GM18519 (cell line): ENCODE results near the gene TRAF3IP3.

Experiments used
- ATAC-seq: cut with Tn5 transposase; IDR thresholded peaks from one replicate; pipeline ENCODE4 v1.9.1; 2021; ENCODE audit warnings: mild to moderate bottlenecking, moderate library complexity; ENCODE audit not compliant: unreplicated experiment, low FRiP score

TRAF3IP3 gene

DNA sequence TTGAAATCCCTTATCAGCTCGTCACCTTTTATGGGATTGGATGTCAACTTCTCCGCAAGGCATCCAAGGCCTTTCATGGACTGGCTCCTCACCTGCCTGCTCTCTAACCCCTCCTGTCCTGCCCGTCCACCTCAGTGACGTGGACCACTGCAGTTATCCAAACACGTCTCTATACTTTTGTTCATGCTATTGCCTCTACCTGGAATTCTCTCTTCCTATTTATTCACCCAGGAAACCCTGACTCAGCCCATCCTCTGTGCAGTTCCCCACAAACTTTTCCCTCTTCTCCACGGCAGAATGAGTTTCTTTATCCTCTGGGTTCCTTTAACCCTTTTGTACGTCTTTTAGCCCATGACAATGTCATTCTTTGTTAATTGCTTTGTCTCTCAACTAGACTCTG lies 66.9 kb downstream of the TRAF3IP3 start:
- ATAC-seq: no peak

DNA sequence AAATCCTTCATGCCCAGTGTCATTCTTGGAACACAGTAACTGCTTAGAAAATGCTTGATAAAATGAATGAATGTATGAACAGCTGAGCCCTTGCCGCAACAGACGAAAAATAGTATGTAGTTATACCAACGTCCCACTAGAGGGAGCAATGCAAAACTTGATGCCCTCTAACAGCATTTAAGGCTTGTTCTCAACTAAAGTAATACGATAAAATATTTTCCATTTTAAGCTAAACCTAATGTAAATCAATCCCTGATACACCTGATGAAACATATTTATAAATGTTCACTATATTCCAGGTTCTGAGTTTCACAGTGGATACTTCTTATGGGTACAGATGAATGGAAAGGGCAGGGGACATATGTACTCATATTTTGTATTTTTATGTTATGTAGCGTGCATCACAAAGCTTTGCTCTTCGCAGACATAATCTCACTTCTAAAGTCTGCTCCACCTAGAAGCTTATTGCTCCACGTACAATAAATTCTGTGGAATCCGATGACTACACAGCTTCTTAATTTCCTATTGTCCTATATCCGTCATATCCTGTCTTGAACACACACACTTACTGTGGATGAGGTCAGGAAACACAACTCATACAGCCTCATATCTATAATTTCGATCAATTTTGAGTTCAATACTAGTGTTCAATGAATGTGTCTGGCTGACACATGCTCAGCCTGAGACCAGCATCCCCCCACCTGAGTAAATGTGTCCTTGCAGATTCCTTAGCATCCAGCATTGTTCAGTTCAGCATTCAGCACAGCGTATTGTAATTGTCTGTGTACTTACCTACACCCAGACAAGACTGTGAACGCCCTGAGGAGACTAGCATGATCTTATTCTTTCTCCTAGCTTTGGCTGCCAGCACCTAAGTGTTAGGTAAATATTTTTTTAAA lies 67.5 kb downstream of the TRAF3IP3 start:
- ATAC-seq: no peak

DNA sequence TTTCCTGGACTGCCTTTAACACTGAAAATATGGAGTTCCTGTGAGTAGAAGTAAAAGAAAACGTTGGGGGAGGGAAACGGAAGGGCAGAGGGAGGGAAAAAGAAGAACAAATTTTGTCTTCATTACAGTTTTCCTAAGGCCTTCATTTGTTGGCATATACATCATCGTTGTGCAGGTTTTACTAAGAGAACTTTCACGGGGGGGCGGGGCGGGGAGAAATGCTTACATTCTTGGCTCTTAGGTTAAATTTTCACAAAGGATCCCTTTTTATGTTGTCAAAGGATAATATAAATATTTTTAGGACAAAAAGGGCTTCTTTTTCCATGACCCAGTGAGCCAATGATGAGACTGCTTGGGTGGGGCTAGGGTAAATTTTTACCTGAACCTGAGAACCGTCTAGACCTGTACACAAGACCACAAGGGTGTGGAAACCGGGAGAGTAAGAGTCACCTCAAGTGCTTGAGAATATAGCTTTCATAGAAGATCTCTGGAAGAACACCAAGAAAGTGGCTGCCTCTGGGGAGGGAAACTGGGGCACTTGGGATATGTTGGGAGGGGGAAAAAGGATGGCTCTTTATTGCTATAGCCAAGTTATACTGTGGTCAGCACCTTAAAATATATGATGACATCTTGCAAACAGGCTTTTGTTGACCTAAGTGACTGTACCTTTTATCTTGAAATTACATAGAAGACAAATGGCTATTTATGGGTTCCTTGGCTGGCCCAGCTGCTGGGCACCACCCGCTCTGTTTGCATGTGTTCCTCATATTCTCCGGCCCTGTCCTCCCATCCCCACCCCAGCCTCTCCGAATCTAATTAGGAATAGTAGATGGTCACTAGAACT lies 70.0 kb downstream of the TRAF3IP3 start:
- no peak for ATAC-seq

DNA sequence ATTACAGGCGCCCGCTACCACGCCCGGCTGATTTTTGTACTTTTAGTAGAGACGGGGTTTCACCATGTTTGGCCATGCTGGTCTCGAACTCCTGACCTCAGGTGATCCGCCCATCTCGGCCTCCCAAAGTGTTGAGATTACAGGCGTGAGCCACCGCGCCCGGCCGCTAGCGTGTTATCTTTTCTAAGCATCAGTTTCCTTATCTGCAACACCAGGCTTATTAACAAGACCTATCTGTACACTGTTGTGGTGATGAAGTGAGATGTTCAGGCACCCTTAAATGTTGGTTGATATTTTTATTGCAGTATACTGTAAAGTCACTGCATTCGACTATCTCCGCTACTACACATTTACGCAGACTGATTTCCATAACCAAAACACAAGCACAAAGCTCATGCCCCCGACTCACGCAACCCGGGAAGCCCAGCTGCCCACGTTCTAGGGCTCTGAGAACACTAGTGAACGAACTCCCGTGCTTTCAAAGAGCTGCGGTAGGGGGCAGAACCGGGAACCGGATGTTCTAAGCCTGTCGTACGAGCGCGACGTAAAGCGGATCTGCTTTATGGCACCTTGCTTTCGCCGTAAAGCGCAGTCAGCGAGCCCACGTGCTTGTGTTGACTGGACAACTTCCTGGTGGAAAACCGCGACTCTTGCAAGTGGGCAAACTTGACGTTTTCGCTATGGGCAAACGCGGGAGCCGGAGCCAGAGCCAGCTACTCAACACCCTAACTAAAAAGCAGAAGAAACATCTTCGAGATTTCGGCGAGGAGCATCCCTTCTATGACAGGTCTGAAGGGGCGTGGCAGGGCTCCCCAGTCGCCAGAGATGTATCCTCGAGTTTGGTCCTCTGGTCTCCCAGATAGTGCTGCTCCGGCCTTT lies 71.8 kb downstream of the TRAF3IP3 start, which contains the start of gene UTP25:
Gene UTP25 (plus strand): TSS at position 589 of the 879 bp plus-strand sequence. CDS start 92 bp downstream, at position 681.
- ATAC-seq: peak; percentile 75

DNA sequence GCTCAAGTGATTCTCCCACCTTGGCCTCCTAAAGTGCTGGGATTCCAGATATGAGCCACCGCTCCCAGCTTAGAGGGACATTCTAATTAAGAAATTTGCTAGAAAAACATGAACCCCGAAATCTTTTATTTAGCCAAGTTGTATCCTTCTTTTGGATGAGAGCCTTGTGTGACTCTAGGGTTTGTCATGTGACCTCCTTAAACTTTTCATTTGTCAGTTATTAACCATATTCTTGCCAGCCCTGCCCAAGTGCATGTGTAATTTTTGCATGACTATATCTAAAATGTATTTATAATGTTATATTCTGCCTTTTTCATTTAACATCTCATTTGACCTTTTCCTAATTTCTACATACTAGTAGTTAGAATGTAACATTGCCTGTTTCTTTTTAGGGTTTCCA lies 73.9 kb downstream of the TRAF3IP3 start:
- ATAC-seq: no peak

DNA sequence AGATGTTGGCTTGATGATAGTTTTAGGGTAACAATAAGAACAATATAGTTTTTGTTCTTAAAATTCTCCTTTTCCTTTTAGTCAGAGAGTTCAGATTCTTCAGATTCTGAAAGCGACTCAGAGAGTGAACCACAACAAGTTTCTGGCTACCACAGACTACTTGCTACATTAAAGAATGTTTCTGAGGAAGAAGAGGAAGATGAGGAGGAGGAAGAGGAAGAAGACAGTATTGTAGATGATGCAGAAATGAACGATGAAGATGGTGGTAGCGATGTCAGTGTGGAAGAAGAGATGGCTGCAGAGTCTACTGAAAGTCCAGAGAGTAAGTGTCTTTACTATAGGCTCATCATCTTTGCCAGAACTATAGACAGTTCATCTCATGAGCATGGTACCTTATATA lies 74.9 kb downstream of the TRAF3IP3 start:
- ATAC-seq: no peak

DNA sequence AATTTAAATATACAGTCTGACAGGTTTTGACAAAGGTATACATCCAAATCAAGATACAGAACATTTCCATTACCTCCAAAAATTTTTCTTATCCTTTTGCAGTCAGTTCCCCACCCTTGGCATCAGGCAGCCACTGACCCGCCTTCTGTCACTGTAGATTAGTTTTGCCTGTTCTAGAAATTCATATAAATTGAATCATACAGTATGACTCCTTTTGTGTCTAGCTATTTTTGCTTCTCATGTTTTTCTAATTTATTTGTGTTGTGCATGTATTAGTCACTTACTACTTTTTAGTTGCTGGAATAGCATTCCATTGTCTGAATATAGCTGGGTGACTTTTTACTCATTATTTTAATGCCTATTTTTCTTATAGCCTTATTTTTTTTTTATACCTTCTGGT lies 75.8 kb downstream of the TRAF3IP3 start:
- ATAC-seq: no peak
